Sigmoid colon (tissue), 7 donors: ENCODE data around the gene IL21. TPM values are rescaled to one million over a fixed set of nuclear protein-coding genes. Genes with fewer than 3 reads are reported as not detected.

Experiments used
- DNase-seq: peaks from one replicate; pipeline ENCODE4 v3.0.0-alpha.2; 2019
- H3K27ac ChIP-seq, 4 donors: fragments of 200-600 bp; sonication (generic); one replicate each; pipeline ENCODE4 v1.5.1; 2016 to 2019; ENCODE audit warnings: mild to moderate bottlenecking in 1 of 4
- H3K27me3 ChIP-seq, 3 donors: fragments of 200-600 bp; sonication (generic); one replicate each; pipeline ENCODE4 v1.5.1; 2019; ENCODE audit warnings: mild to moderate bottlenecking in 1 of 3
- H3K36me3 ChIP-seq, 4 donors: fragments of 200-600 bp; sonication (generic); one replicate each; pipeline ENCODE4 v1.5.1; 2016 to 2019
- H3K4me1 ChIP-seq, 4 donors: fragments of 200-600 bp; sonication (generic); one replicate each; pipeline ENCODE4 v1.5.1; 2017 to 2019
- H3K4me3 ChIP-seq, 4 donors: fragments of 200-600 bp; sonication (generic); one replicate each; pipeline ENCODE4 v1.5.1; 2017 to 2019; ENCODE audit warnings: mild to moderate bottlenecking in 2 of 4, moderate library complexity in 1 of 4
- H3K9me3 ChIP-seq, 4 donors: fragments of 200-600 bp in 3 of 4; sonication (generic) in 3 of 4; one replicate each; pipeline versions ENCODE4 v1.5.1 to v1.6.1; 2013 to 2019
- EP300 ChIP-seq, 4 donors: sonication (generic); formaldehyde crosslinking; IDR thresholded peaks; one replicate each; pipeline ENCODE4 v1.6.1; 2017; ENCODE audit warnings: antibody characterized with exemption in 4 of 4
- POLR2A ChIP-seq, 2 donors: fragments of 450-650 bp; IDR thresholded peaks; one replicate each; pipeline ENCODE4 v1.6.1; 2016; ENCODE audit warnings: antibody characterized with exemption in 2 of 2, mild to moderate bottlenecking in 2 of 2, moderate library complexity in 2 of 2
- POLR2AphosphoS5 ChIP-seq, 4 donors: sonication (generic); formaldehyde crosslinking; IDR thresholded peaks; one replicate each; pipeline ENCODE4 v1.6.1; 2017; ENCODE audit warnings: antibody characterized with exemption in 4 of 4
- WGBS, 2 donors: extraction: QIAGEN DNeasy Blood & Tissue Kit; methylation state at CpG; one replicate each; pipeline ENCODE4 v1.1.7; 2013; 5-methylcytosine and 5-hydroxymethylcytosine counted together
- intact Hi-C: fragments of 100-400 bp; cut with DNase I; formaldehyde crosslinking; loops from one replicate; pipeline ENCODE4 v1.15.1; 2023
- polyA plus RNA-seq, 3 donors: library from polyadenylated mRNA; stranded (reverse); fragments of 200-250 nt; gene quantifications; one replicate each; pipeline ENCODE4 v1.2.3, GENCODE V29; 2013
- total RNA-seq, 4 donors: library from RNA; depleted of rRNA; stranded (reverse); fragments of >200 nt; gene quantifications; one replicate each; pipeline ENCODE4 v1.1.0, GENCODE V29; 2016
- TF ChIP-seq, protein P1 (sequence below), 4 experiments: fragments of 450-650 bp in 3 of 4; fragments of 200-600 bp in 1 of 4; IDR thresholded peaks; one replicate each; pipeline ENCODE4 v1.5.1; 2016 to 2019; ENCODE audit warnings: antibody characterized with exemption in 4 of 4, mild to moderate bottlenecking in 3 of 4, moderate library complexity in 2 of 4
- donor health status: healthy with polysubstance abuse.
- donor health status: Bipolar disorder and iron deficiency.
- donor health status: healthy.

IL21 gene
- total and polyA plus RNA-seq, 7 donors: 0.63 TPM; not detected in 6

DNA sequence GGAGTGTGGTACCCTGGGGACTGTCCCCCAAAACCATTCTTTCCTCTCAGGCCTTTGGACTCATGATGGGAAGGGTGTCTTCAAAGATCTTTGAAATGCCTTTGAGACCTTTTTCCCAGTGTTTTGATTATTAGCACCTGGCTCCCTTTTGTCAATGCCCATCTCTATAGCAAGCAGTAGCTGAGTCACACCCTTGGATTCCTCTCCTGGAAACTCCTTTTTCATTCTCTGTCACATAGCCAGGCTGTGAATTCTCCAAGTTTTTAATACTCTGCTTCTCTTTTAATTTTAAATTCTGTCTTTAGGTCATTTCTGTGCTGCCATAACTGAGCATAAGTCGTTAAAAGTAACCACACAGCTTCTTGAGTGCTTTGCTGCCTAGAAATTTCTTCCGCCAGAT is 29.7 kb downstream of the IL21 start:
- H3K27me3 ChIP-seq: no peaks in the 10 kb centered on the region
- H3K4me3 ChIP-seq: no peak overlapping the region
- intact Hi-C loops: no loop called here
- DNase-seq: no peak
- 72 to 88% methylated on average over 2 of the region's 2 CpGs for WGBS, 2 donors
- H3K4me1 ChIP-seq: no peaks in the 10 kb centered on the region
- H3K27ac ChIP-seq: no peak overlapping the region
- peaks cover 0 to 3% (median 0%) of the 10 kb centered on the region in 4 donors for H3K9me3 ChIP-seq
- no peaks in the 10 kb centered on the region for H3K36me3 ChIP-seq
- no peak for TF ChIP-seq EP300 (IDR thresholded peaks at IDR 0.05)
- TF ChIP-seq POLR2A (IDR thresholded peaks at IDR 0.05): no peak
- no peak for TF ChIP-seq POLR2AphosphoS5 (IDR thresholded peaks at IDR 0.05)
- TF ChIP-seq, protein P1, sequence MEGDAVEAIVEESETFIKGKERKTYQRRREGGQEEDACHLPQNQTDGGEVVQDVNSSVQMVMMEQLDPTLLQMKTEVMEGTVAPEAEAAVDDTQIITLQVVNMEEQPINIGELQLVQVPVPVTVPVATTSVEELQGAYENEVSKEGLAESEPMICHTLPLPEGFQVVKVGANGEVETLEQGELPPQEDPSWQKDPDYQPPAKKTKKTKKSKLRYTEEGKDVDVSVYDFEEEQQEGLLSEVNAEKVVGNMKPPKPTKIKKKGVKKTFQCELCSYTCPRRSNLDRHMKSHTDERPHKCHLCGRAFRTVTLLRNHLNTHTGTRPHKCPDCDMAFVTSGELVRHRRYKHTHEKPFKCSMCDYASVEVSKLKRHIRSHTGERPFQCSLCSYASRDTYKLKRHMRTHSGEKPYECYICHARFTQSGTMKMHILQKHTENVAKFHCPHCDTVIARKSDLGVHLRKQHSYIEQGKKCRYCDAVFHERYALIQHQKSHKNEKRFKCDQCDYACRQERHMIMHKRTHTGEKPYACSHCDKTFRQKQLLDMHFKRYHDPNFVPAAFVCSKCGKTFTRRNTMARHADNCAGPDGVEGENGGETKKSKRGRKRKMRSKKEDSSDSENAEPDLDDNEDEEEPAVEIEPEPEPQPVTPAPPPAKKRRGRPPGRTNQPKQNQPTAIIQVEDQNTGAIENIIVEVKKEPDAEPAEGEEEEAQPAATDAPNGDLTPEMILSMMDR (IDR thresholded peaks at IDR 0.05): no peak

DNA sequence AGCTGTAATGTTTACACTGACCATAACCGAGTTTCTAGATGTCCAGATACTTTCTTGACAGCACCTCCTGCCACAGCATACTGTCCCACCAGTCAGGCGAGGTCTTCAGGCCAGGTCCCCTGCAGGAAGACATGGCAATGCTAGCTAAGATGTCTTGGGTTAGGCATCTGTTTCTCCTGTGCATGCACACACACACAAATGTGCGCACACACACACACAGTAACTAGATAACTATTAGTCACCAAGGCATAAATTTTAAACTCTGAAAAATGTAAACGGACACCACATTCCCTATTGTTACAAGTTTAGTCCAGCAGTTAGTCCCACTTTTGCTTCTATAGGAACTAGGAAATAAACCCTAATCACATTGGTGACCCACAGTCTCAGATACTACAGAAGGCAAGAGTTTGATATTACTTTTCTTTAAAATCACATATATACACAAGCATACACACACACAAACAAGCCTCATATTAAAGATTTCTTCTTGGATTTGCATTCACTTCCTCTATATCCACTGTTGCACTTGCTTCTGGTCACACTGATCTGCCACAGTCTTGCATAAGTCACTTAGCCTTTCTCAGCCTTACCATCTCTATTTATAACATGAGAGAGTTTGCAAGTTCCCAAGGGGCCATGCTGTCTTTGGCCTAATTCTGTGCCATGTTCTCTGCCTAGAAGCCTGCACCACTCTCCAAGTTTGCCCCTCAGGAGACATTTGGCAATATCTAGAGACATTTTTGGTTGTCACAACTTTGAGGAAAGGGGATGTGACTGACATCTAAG is 32.2 kb downstream of the IL21 start:
- intact Hi-C loops: no loop called here
- Histone ChIP-seq H3K27me3 (no peaks in the 10 kb centered on the region), H3K9me3 (peaks cover 0 to 3% (median 0%) of the 10 kb centered on the region in 4 donors), H3K4me3 (no peak overlapping the region), H3K27ac (no peak overlapping the region), H3K4me1 (peaks cover 0 to 17% (median 16%) of the 10 kb centered on the region in 4 donors), H3K36me3 (no peaks in the 10 kb centered on the region)
- no peak for DNase-seq
- TF ChIP-seq POLR2A (IDR thresholded peaks at IDR 0.05) (no peak), EP300 (IDR thresholded peaks at IDR 0.05) (no peak), POLR2AphosphoS5 (IDR thresholded peaks at IDR 0.05) (no peak)
- TF ChIP-seq, protein P1 (IDR thresholded peaks at IDR 0.05): no peak
- 69 to 74% methylated on average over 4 of the region's 4 CpGs for WGBS, 2 donors

DNA sequence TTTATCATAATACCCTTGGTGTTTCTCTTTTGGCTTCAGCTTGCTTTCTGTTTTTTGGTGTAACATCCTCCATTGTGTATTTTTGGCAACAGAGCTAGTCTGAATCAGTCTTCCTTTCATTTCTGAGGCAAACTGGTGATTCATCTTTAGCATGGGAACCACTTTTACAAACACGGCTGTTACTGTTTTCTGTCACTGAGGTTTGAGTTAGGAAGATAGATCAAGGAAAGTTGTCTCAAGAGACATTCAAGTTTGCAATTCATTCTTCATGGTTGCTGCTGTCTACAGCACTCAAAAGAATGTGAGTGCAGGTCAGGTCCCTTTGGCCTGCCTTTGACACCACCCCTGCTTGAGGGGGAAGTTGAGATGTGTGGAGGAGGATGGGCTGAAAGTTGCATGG is 36.3 kb downstream of the IL21 start:
- no peaks in the 10 kb centered on the region for H3K9me3 ChIP-seq
- intact Hi-C loops: no loop called here
- H3K27me3 ChIP-seq: no peaks in the 10 kb centered on the region
- H3K4me1 ChIP-seq: peaks cover 0 to 20% (median 16%) of the 10 kb centered on the region in 4 donors
- no peak for DNase-seq
- H3K27ac ChIP-seq: peak overlapping the region in 3 of 4 donors; percentile 6 to 53 (median 22)
- H3K36me3 ChIP-seq: no peaks in the 10 kb centered on the region
- 38 to 66% methylated on average over 1 of the region's 1 CpG for WGBS, 2 donors
- TF ChIP-seq POLR2AphosphoS5 (IDR thresholded peaks at IDR 0.05) (peak in 1 of 4 donors; percentile 9), EP300 (IDR thresholded peaks at IDR 0.05) (no peak), POLR2A (IDR thresholded peaks at IDR 0.05) (no peak)
- TF ChIP-seq, protein P1 (IDR thresholded peaks at IDR 0.05): no peak
- no peak overlapping the region for H3K4me3 ChIP-seq

DNA sequence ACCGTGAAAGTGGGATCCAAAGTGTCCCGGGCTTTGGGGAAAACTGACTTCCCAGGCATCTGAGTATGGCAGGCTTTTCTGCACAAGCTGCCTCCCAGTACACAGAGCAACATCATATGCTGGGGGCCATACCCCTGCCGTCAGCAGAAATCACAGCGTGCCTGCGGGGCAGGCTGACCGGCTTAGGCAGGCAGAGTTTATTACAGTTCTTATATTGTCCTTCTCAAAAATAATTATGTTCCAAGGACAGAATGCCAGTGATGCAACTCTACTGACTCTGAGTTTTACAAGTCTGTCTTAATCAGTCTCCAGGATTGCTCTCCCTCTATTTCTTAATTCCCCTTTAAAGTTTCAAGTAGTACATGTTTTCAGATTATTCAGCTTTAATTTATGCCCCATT is 37.0 kb downstream of the IL21 start:
- Histone ChIP-seq H3K27me3 (no peaks in the 10 kb centered on the region), H3K36me3 (no peaks in the 10 kb centered on the region), H3K4me3 (no peak overlapping the region), H3K27ac (peak overlapping the region in 2 of 4 donors; percentile 22 to 53), H3K9me3 (no peaks in the 10 kb centered on the region), H3K4me1 (peaks cover 0 to 20% (median 16%) of the 10 kb centered on the region in 4 donors)
- no peak for TF ChIP-seq POLR2AphosphoS5 (IDR thresholded peaks at IDR 0.05)
- no peak for TF ChIP-seq EP300 (IDR thresholded peaks at IDR 0.05)
- no peak for TF ChIP-seq POLR2A (IDR thresholded peaks at IDR 0.05)
- TF ChIP-seq, protein P1 (IDR thresholded peaks at IDR 0.05): no peak
- intact Hi-C loops: no loop called here
- 77 to 79% methylated on average over 6 of the region's 6 CpGs for WGBS, 2 donors
- DNase-seq: no peak
